ENCODE measurements around the gene AMH. TPM values are rescaled to one million over a fixed set of nuclear protein-coding genes. Genes with fewer than 3 reads are reported as not detected.

Gene AMH
- total RNA-seq, 1 donor from 2014 or later, result 16.4 TPM

GRCh38 chr19:2226840-2227360 lies 22.2 kb upstream of the AMH start:
- Mint-ChIP-seq H3K27ac (ENCODE audit: unreplicated experiment) (no peak overlapping the region), H3K9me3 (ENCODE audit: unreplicated experiment) (no peaks in the 10 kb centered on the region), H3K36me3 (ENCODE audit: unreplicated experiment) (peaks cover 24% of the 10 kb centered on the region), H3K4me1 (ENCODE audit: unreplicated experiment) (no peaks in the 10 kb centered on the region), H3K4me3 (ENCODE audit: unreplicated experiment) (no peak overlapping the region), H3K27me3 (ENCODE audit: unreplicated experiment) (no peaks in the 10 kb centered on the region)
- TF ChIP-seq CTCF (IDR thresholded peaks at IDR 0.05), result no peak
- DNase-seq (ENCODE audit: extremely low spot score, unreplicated experiment), result no peak

DNA sequence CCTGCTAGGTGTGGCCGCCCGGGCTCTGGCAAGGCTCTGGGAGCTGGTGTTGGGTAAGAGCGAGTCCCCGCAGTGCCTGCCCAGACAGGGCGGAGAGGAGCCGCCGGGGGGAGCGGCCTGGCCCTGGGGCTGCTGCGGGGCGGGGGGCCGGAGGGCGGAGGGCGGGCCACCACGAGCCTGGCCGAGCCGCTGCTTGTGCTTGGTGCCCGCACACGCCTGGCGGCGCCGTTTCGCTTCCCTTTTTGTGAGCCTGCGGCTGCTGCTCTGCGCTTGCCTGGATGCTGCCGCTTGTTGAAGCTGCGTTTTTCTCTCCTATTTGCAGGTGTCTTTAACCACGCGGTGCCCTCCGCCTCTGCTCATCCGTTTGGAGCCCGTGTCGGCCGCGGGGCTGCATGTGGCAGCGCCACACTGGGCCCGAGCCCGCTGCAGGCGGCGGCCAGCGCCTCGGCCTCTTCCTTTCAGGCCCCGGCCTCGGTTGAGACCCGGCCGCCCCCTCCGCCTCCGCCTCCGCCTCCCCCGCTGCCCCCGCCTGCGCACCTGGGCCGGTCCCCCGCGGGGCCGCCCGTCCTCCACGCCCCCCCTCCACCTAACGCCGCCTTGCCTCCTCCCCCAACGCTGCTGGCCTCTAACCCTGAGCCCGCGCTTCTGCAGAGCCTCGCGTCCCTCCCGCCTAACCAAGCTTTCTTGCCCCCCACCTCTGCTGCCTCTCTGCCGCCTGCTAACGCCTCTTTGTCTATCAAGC lies 21.5 kb upstream of the AMH start:
- no peak overlapping the region for H3K4me3 Mint-ChIP-seq (ENCODE audit: unreplicated experiment)
- peaks cover 24% of the 10 kb centered on the region for H3K36me3 Mint-ChIP-seq (ENCODE audit: unreplicated experiment)
- no peak for DNase-seq (ENCODE audit: extremely low spot score, unreplicated experiment)
- no peaks in the 10 kb centered on the region for H3K9me3 Mint-ChIP-seq (ENCODE audit: unreplicated experiment)
- H3K4me1 Mint-ChIP-seq (ENCODE audit: unreplicated experiment), result no peaks in the 10 kb centered on the region
- TF ChIP-seq CTCF (IDR thresholded peaks at IDR 0.05), result no peak
- H3K27me3 Mint-ChIP-seq (ENCODE audit: unreplicated experiment), result no peaks in the 10 kb centered on the region
- no peak overlapping the region for H3K27ac Mint-ChIP-seq (ENCODE audit: unreplicated experiment)

DNA sequence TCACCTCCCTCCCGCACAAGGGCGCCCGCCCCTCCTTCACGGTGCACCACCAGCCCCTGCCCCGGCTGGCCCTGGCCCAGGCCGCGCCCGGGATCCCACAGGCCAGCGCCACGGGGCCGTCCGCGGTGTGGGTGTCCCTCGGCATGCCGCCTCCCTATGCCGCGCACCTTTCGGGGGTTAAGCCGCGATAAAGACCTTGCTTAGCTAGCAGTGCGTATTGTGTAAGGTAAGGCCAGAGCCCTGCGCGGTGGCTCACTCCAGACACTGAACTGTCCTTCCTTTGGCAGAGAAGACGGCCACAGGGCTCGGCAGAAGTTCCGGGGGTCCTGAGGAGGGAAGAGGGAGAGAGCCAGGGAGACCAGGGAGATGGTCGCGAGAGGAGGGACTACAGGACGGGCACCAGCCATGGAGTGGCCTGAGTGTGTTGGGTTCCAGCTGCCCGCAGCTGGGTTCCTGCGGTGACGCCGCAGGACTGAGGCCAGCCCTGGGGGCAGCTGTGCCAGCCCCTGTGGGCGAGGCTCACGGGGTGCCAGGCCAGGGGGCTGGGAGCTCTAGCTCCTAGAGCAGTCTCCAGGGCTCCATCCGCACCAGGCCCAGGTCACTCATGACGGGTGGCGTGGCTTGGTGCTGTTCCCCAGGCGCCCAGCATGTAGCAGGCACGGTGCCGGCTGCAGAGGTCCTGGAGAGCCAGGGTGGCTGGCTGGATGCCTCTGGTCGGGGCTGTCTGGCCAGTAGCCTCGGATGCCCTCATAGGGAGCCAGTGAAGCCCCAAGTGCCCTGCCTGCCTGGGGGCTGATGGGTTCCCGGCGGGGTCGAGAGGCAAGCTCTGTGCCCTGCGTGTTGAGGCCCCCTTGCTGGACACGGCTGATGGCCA lies 20.7 kb upstream of the AMH start:
- Mint-ChIP-seq H3K27ac (ENCODE audit: unreplicated experiment) (peak overlapping the region; percentile 34), H3K9me3 (ENCODE audit: unreplicated experiment) (no peaks in the 10 kb centered on the region), H3K4me1 (ENCODE audit: unreplicated experiment) (peaks cover 3% of the 10 kb centered on the region), H3K4me3 (ENCODE audit: unreplicated experiment) (no peak overlapping the region), H3K36me3 (ENCODE audit: unreplicated experiment) (peaks cover 24% of the 10 kb centered on the region), H3K27me3 (ENCODE audit: unreplicated experiment) (no peaks in the 10 kb centered on the region)
- TF ChIP-seq CTCF (IDR thresholded peaks at IDR 0.05), result no peak
- no peak for DNase-seq (ENCODE audit: extremely low spot score, unreplicated experiment)

DNA sequence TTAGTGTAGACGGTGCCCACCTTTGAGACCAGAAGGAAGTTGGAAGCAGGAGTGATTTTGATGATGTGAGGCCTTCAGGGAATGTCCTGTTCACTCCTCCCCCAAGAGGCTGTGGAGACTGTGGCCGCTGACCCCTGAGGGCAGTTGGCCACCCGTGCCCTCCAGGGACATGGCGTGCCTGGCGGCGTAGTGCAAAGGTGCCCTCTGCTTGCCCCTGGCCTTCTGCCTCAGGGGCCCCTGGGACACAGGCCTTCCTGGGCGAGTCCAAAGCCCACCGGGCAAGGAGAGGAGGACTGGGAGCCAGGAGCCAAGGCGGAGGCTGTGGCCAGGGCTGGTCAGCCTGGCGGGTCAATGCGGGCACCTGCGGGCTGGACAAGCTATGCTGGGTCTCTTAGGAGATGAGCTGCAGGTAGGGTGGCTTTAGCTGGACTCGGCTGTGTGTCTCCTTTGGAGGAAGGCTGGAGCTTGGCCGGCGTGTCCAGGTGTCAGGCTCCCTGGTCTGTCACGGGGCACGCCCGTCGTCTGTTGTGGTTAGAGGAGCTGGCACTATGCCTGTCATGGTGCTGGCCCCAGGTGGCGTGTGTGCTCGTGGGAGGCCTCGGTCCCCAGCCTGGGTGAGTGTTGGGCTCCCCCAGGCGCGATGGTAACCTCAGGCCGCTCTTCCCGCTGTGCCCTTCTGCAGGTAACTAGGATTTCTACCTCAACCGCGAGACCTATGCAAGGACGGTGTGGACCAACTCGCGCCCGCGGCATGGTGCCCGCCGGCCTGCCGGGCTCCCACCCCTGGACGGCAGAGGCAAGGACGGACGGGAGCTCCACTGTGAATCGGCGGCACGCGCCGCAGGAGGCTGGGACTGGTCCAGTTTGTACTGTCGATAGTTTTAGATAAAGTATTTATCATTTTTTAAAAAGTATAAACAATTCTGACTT lies 19.8 kb upstream of the AMH start:
- no peak overlapping the region for H3K4me3 Mint-ChIP-seq (ENCODE audit: unreplicated experiment)
- no peak for TF ChIP-seq CTCF (IDR thresholded peaks at IDR 0.05)
- H3K27me3 Mint-ChIP-seq (ENCODE audit: unreplicated experiment), result no peaks in the 10 kb centered on the region
- DNase-seq (ENCODE audit: extremely low spot score, unreplicated experiment), result no peak
- peaks cover 16% of the 10 kb centered on the region for H3K36me3 Mint-ChIP-seq (ENCODE audit: unreplicated experiment)
- H3K4me1 Mint-ChIP-seq (ENCODE audit: unreplicated experiment), result peaks cover 7% of the 10 kb centered on the region
- peak overlapping the region; percentile 34 for H3K27ac Mint-ChIP-seq (ENCODE audit: unreplicated experiment)
- no peaks in the 10 kb centered on the region for H3K9me3 Mint-ChIP-seq (ENCODE audit: unreplicated experiment)

Data from osteocyte (in vitro differentiated cells).